Measurements from ENCODE around the gene MTFR2.

MTFR2 gene

DNA sequence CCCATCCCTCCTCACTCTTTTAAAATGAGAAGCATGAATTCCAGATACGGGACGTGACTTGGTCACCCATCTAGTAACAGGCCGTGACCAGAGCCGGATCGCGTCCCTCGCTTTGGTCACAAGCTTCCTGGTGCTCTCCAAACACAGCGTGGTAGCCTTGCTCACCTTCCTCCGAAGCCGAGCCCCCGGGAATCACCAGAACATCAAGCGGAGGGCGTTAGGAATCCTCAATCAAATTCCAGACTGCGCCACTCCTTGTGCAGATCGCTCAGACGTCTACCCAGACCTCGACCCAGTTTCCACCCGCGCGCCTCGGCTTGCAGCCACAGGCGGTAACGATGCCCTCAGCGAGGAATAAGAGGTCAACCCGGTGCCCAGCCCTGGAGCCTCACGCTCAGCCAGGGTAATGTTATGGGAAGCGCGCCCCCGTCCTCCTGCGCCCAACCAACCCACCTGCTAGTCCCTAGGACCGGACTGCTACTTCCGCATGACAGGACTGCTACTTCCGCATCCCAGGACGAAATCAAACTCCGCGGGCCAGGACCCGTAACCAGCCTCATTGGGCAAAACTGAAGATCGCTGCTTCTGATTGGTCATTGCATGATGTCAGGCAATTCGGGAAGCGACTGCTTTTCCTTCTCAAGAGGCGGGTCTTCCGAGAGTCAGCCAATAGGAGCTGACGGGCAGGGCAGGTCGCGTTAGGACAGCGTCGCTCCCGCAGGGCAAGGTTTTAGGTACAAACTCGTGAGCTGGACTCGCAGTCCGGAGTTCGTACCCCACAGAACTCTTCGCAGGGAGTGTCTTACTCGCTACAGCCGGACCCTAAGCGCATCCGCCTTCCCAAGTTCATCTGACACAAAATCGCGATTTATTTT is at the start of gene MTFR2:
Gene MTFR2 (minus strand): TSS at position 501 of the 875 bp plus-strand sequence. CDS start 1,212 bp downstream, outside the sequence.
- DNase-seq (ENCODE audit: low read depth in 3 of 3), result peak; percentile 85 to 92 (median 88)

DNA sequence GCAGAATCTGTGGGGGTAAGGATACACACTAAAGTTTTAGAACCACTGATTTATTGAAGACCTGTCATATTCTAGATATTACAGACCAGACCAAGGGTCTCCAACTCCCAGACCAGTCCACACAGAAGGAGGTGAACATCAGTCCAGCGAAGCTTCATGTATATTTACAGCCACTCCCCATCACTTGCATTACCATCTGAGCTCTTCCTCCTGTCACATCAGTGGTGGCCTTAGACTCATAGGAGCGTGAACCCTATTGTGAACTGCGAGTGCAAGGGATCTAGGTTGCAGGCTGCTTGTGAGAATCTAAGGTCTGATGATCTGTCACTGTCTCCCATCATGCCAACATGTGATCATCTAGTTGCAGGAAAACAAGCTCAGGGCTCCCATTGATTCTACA is 44.5 kb upstream of the MTFR2 start:
- no peak for DNase-seq (ENCODE audit: low read depth in 3 of 3)

DNA sequence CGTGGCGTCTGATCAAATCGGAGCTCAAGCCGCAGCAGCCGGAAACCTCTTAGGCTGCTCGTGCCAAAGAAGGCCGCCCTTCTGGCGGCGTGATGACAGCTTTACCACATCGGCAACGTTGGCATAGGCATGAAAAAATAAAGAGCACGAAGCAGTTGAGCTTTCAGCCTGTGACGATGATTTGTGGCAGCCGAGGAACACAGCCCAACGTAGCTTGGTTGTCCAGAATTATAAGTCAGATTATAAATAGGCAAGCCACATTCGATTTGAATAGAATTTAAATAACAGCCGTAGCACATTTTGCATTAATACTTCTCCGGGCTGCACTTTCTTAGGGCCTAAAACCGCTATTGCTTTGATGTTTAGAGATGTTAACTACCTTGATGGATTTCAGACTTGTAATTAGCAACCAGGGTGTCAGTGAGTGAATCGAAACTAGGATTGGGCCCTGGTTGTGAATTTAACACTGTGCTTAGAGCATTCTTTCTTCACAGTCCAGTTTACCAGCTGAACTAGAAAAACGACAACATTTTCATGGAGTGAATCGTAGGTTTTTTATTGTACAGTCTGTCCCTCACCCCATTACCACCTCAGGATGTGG is 40.4 kb upstream of the MTFR2 start:
- DNase-seq (ENCODE audit: low read depth in 3 of 3), result peak; percentile 35 to 62 (median 46)

DNA sequence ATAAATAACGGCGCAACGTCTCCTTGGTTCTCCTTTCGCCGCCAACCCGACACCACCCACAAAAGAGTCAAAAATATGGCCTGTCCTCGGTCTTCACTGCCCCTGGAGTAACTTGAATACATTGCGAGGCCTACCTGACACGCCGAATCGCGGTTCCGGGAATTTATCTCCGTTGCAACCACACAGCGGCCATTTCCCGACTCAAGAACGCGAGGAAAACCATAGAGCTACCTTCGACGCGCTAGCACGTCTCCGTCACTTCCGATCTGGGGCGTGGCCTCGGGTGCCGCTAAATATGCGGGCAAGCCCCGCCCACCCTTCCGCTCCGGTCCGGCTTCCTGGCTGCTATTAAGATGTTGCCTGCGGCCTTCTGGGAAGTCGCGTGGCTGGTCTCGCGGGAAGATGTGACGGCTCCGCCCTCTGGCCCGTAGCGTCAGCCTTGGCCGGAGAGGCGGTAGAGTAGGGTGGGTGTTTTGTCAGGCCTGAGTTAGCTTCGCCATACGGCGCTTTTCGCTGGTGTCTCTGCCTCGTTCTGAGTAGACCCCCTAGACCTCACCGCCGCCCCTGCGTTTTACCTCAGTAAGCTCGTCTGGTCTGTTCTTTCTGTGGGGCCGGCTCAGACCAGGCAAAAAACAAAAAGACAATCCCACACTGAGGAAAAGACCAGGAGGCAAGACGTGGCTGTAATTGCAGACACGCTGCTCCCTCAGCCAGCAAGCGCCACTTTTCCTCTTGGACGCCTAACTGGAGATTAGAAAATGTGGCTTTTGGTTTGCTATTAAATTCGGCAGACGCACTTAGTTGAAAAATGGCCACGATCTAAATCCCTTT is 39.7 kb upstream of the MTFR2 start, which contains the start of gene BCLAF1:
Gene BCLAF1 (minus strand): TSS at position 268 of the 831 bp plus-strand sequence. CDS start 9,980 bp downstream, outside the sequence.
- peak; percentile 98 for DNase-seq (ENCODE audit: low read depth in 3 of 3)

DNA sequence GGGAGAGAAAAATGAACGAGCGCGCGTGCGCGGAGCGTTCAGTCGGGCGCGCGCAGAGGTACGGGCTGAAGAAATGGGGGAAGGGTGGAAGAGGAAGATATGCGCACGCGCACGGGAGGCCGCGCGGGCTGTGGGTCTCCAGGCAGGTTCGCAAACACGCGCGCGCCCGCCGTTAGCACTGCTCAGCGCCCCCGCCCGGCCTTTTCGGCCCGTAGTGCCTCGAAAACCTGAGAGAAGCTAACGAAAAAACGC is 39.1 kb upstream of the MTFR2 start:
- DNase-seq (ENCODE audit: low read depth in 3 of 3), result peak; percentile 80 to 89 (median 83)

DNA sequence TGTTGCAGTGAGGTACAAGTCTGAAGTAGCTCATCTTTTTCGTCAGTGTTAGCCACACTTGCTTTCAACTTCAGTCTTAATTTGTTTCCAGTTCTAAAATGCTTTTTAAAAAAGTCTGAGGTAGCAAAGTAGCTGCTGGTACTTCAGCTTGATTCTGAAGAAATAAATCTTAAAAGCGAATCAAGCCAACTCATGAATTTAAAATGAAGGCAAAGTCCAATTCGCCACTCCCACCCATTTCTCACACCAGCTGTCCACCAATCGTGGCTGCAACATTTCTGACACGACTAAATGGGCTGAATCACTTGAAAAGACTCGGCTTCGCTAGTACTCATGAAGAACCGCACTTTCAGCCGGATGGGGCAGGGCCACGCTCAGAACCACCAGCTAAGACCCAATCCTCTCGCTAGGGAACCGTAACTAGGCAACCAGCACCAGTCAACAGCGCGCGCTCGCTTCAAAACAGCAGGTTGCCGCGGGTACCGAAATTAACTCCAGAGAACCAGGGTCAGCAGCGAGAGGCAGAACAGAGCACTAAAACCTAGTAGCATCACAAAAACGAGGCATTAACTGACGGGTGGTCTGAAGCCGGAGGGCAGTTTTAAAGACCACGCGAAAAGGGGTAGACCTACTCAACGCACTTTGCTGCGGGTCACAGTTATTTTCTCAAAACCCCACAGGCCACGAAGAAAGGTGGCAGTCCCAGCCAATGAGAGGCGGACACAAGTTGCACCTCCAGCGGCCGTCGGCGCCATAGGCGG is 38.6 kb upstream of the MTFR2 start:
- peak; percentile 73 to 80 (median 76) for DNase-seq (ENCODE audit: low read depth in 3 of 3)

DNA sequence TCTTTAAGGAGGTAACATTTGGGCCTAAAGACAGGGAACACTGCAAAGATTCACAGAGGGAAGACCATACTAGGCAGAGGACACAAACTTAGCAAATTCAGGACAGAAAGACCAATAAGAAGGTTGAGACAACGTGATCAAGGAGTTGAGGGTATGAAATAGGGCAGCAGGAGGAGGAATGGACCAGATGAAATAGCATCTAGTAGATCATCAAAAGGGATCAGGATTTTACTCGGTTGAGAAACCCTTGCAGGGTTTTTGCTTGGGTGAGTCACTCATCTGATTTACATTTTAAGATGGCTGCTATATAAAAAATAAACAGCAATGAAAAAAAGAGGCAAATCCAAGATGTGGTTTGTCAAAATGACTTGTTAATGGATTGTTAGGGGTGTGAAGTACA is 34.8 kb upstream of the MTFR2 start:
- no peak for DNase-seq (ENCODE audit: low read depth in 3 of 3)

DNA sequence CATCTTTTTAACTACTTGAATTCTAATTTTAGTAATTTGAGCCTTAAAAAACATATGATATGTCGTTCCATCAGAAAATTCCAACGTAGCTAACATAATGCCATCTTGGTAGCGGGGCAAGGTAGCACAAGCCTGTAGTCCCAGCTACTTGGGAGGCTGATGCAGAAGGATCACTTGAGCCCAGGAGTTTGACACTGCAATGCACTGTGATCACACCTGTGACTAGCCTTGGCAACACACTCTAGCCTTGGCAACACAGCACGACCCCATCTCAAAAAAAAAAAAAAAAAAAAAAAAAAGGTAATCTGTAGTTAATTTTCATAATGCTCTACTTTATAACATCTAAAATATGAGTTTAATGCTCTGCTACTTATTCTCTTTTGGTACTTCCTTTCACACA is 32.8 kb upstream of the MTFR2 start:
- DNase-seq (ENCODE audit: low read depth in 3 of 3), result no peak

DNA sequence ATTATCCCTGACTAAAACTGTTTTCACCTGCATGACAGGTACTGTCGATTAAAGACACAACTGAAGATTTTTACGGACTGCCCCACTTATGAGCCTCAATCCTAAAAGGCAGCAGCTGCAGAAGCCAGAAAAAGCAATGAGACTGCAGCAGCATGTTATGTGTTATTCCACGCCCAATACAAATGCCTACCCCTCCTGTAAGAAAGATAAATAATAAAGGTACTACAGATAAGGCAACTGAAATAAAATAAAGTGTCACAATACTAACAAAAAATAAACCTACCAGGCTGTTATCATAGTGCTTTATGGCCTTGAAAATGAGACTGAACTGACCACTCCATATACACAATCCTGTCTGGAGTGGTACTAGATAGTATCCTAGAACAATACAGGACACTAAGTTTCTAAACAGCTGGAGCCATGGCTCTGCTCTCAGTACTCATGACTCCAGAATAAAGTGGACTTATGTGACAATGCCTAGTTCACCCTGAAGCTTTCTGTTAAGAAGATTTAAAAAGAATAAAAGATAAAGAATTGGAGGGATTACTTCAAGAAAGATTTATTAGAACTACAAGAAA is 30.0 kb upstream of the MTFR2 start:
- no peak for DNase-seq (ENCODE audit: low read depth in 3 of 3)

DNA sequence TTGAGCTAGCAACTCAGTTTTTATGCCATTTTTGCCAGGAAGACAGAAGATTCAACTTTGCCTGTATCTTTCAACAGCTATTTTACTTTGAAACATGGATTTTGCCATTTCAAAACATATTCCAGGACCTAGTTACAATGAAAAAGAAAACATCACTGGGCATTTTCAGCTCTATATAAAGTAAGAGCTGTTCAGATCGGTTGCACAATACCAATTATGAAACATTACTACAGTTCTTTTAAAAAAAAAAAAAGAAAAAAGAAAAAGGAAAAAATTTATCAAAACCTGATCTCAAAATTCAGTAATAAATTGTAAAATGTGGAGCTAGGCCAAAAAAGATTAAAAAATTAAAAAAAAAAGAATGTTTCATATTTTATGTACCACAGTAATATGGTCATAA is 24.0 kb upstream of the MTFR2 start:
- DNase-seq (ENCODE audit: low read depth in 3 of 3), result no peak

DNA sequence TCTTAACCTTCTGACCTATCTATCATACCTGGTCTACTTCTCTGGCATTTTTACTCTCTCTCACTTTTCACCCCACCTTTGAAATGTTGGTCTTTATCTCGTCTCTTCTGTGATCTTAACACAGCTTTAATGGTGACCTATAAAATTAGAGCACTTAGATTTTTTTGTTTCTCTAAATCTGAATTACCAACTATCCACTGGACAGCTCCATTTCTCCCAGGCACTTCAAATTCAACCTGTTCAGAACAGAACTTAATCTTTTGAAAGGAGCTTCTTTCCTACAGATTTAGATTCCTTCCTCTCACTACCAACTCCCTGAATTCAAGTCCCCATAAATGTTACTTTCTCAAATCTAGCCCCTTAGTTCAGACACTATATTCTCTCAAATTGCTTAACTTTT is 15.0 kb upstream of the MTFR2 start:
- no peak for DNase-seq (ENCODE audit: low read depth in 3 of 3)

DNA sequence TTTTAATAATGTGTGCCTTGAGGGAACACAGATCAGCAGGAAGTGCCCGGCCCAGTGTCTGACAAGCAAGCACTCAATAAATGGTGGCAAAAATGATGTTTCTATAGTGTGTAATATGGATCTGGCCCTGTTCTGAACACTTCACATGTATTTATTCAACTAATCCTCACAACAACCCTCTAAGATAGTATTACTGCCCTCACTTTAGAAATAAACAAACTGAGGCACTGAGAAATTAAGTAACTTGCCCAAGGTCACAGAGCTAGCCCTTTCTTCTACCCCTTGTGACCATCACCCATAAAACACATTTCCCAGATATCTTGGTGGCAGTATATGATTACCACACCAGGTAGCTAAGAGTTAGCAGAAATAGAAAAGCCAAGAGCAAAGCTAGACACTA is 12.8 kb upstream of the MTFR2 start:
- DNase-seq (ENCODE audit: low read depth in 3 of 3), result no peak

DNA sequence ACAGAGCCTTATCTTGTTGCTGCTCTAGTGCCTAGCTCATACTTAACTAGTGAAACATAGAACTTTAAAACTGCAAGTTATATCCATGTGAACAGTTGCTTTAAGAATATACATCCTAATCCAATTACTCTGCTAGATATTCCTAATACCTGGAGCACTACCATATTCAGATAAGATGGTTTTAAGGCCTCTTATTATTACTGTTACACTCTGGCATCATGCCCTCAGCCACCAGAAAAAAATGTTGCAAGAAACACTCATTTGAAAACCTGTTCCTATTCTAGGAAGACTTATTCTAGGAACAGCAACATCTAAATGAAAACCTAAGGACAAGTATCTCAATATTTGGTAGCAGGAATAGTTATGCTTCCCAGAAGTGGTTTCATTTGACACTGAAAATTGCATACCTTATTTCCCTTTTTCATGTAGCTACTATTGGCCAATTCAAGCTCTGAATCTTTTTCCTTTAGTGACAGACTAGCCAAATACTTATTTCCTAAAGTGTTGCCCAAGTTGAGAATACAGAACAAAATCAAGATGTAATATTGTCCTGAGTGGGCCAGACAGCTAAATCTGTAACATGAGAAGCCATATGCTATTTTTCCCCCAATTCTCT is 4.8 kb upstream of the MTFR2 start:
- DNase-seq (ENCODE audit: low read depth in 3 of 3), result no peak

DNA sequence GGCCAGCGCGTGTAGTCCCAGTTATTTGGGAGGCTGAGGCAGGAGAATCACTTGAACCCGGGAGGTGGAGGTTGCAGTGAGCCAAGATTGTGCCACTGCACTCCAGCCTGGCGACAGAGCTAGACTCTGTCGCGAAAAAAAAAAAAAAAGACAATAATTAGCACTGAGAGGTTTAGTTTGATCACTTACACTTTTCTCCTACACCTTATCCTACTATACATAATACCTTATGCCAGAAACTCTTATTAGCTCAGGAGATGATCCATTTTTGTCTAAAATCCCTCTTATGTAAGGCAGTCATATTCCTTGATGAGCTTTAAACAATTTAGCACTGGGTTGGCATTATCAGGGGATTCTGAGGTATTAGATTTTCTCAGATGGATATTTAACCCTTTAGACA is 3.6 kb upstream of the MTFR2 start:
- no peak for DNase-seq (ENCODE audit: low read depth in 3 of 3)

DNA sequence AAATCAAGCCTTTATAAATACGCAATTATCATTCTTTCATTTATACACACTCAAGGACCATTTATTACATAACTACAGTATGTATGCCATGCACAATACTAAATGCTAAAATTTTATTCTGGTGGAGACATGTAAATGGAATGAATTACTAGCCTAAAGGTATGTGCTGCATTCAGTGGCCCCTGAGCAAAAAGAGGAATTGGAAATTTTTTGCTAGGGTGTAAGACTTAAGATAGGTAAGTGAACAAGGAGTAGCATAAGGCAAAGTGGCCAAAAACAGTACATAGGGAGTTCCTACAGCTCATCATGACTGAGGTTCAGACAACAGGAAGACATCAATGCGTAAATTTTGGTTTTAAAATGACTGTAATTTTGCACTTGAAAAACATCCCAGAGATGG is 2.3 kb upstream of the MTFR2 start:
- no peak for DNase-seq (ENCODE audit: low read depth in 3 of 3)

DNA sequence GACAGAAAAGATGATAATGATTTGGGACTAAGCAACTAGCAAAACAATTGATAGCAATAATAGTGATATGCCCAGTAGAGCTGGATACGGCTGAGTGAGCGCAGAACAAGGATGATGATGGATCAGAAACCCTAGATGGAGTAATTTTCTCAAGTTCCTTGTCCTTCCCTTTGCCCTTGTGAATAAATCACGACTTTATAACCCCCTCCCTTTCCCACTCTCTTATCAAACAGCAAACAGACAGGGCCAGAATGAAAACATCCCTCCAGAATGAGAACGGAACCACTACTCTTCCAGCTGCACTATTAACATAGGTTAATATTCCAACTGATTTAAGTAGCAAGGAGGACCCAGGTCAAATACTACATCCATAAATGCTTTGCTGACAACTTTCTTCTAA is 1.3 kb upstream of the MTFR2 start:
- no peak for DNase-seq (ENCODE audit: low read depth in 3 of 3)

DNA sequence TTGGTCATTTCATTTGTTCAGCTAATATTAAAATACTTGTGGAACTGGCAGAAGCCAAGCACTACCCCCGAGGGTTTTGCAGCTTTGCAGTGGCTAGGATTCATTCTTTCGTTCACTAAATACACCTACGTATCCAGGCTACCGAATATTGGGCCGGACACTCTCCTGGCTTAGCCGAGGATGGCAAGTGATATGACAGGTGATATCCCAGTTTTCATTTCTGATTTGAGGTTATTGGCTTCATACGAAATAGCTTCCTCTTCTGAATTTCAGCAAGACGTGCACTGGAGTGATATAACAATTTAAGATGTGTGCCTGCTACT is 536 bp upstream of the MTFR2 start:
- DNase-seq (ENCODE audit: low read depth in 3 of 3), result no peak

DNA sequence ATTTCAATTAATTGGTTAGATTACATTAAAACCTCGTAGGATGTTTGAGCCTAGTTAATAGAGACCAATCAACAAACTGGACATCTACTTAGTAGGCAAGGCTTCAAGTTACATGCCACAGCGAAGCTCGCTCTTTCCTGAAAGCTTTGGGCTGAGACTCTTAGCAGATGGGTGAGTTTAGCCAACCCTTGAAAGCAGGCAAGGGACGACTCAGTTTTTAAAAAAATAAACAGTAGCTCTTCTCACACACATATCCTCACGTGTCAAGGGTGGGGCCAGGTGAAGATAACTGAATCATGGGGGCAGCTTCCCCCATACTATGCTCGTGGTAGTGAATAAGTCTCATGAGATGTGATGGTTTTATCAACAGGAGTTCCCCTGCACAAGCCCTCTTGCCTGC is 775 bp downstream of the MTFR2 start:
- DNase-seq (ENCODE audit: low read depth in 3 of 3), result no peak

DNA sequence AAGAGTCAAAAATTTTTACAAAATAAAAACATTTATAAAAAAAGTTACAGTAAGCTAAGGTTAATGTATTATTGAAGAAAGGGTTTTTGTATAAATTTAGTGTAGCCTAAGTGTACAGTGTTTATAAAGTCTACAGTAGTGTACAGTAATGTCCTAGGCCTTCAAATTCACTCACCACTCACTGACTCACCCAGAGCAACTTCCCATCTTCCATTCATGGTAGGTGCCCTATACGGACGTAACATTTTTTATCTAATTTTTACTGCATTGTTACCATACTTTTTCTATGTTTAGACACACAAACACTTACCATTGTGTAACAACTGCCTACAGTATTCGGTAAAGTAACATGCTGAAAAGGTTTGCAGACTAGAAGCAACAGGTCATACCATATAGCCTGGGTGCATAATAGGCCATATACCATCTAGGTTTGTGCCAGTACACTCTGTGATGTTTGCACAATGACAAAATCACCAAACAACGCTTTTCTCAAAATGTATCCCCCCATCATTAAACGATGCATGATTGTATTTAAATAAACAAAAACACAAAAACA is 6.0 kb downstream of the MTFR2 start:
- DNase-seq (ENCODE audit: low read depth in 3 of 3), result no peak

DNA sequence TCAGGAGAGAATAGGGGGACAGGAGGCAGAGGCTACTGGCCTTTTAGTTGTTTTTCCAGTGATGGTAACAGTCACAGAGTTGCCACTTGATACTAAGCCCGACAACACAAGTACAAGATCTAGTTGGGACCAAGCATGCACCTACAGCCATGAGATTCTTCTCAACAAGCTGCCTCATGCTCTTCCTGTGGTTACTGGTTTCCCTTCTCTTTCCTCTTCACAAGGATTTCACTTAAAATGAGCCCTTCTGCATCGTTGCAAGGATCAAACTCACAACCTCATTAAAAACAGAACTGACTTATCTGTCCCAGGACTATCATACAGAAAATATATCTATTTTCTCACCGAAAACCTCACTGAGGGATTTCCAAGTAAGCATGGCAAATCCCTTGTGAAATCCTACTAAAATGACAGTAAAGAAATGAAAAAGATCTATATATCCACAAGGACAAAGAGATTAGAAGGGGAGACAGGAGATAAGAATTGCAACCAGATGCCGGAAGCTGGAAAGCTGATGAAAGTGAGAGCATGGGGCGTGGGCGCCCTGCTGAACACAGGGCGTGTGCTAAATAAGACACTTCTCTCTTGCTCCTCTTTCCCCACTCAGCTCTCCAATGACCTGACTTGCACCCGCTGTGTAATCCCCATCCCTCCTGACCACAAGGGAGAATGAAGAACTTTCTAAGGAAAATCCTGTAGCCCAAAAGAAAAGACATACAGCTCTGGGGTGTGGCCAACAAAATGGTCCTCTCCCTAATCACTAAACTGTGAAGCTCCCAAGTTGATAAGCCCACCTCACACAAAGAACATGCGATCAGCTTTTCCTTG is 13.4 kb downstream of the MTFR2 start:
- DNase-seq (ENCODE audit: low read depth in 3 of 3), result no peak

Data from stimulated activated CD4-positive, alpha-beta T cell treated with anti-CD3 and anti-CD28 coated beads, TNF-alpha, amount 100 ng/mL, for 48 hours (primary cell).